ENCODE data around the gene SDF4.

DNA sequence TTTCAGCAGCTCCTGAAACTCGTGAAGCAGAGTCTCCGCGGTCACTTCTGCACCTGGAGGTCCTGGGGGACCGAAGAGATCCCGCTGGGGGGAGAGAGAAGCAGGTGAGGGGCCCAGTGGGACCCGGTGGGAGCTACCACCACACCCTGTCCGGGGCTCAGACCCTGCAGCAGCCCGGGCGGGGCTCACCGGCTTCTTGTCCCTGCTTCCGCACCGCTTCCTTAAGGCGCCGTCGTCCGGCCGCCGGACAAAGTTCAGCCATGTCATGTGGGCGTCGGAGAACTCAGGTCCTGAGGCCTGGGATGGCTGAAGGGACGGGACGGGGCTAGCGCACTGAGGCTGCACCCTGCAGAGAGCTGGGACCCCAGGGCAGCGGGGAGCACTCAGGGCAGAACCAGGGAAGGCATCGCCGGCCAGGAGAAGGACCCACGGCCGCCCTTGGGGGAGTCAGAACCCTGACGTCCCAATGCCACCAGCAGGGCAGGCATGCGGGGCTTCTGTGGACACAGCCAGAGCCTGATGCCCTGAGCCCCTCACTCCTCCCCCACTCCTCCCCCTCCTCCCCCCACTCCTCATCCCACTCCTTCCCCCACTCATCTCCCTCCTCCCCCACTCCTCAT is 12.5 kb upstream of the SDF4 start:
- TF ChIP-seq, protein P1, sequence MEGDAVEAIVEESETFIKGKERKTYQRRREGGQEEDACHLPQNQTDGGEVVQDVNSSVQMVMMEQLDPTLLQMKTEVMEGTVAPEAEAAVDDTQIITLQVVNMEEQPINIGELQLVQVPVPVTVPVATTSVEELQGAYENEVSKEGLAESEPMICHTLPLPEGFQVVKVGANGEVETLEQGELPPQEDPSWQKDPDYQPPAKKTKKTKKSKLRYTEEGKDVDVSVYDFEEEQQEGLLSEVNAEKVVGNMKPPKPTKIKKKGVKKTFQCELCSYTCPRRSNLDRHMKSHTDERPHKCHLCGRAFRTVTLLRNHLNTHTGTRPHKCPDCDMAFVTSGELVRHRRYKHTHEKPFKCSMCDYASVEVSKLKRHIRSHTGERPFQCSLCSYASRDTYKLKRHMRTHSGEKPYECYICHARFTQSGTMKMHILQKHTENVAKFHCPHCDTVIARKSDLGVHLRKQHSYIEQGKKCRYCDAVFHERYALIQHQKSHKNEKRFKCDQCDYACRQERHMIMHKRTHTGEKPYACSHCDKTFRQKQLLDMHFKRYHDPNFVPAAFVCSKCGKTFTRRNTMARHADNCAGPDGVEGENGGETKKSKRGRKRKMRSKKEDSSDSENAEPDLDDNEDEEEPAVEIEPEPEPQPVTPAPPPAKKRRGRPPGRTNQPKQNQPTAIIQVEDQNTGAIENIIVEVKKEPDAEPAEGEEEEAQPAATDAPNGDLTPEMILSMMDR (conservative IDR thresholded peaks at IDR 0.05), result no peak
- no peak for TF ChIP-seq EZH2 (IDR thresholded peaks at IDR 0.05; ENCODE audit: low read depth)
